A549 (cell line): ENCODE data around the gene PEPD.

Experiments
- CEBPB ChIP-seq, 2 experiments: fragments of >200 bp in 1 of 2; sonication (Bioruptor Twin) in 1 of 2; formaldehyde crosslinking in 1 of 2; IDR thresholded peaks; 2 replicates each; pipeline ENCODE4 v1.6.1; 2012 to 2016
- CTCF ChIP-seq: fragments of >200 bp; sonication (Bioruptor Twin); formaldehyde crosslinking; IDR thresholded peaks from 3 replicates; pipeline ENCODE4 v1.5.1; 2016
- EHMT2 ChIP-seq: fragments of 200-600 bp; sonication (generic); IDR thresholded peaks from 2 replicates; pipeline ENCODE4 v1.6.1; 2016; ENCODE audit warnings: antibody characterized with exemption, low read depth, mild to moderate bottlenecking, moderate library complexity
- PHF8 ChIP-seq: fragments of 200-600 bp; sonication (generic); IDR thresholded peaks from 2 replicates; pipeline ENCODE4 v1.6.1; 2016; ENCODE audit warnings: low read depth, mild to moderate bottlenecking, antibody characterized with exemption, moderate library complexity, borderline replicate concordance
- POLR2A ChIP-seq: IDR thresholded peaks from 2 replicates; pipeline ENCODE4 v1.6.1; 2012; ENCODE audit warnings: mild to moderate bottlenecking, low read length

GRCh38 chr19:33519416-33519815 lies 2.2 kb downstream of the PEPD start:
- TF ChIP-seq CTCF (no peak), PHF8 (no peak), CEBPB (IDR thresholded peaks at IDR 0.05) (no peak), EHMT2 (no peak), POLR2A (no peak)
